HG03469 (cell line): Measurements from ENCODE around the gene THOP1.
"Not testable (repeated sequence)": the region's sequence is repeated elsewhere in the genome, so short reads cannot be mapped to it uniquely, and the experiment has no call there.

Experiments
- ATAC-seq: cut with Tn5 transposase; IDR thresholded peaks from one replicate; pipeline ENCODE4 v1.9.1; 2021; ENCODE audit warnings: mild to moderate bottlenecking, moderate library complexity, moderate number of reproducible peaks; ENCODE audit not compliant: unreplicated experiment

The THOP1 gene

GRCh38 chr19:2815191-2815614 lies 29.9 kb downstream of the THOP1 start:
- ATAC-seq = no peak

GRCh38 chr19:2815923-2816322 lies 30.6 kb downstream of the THOP1 start:
- no peak for ATAC-seq

GRCh38 chr19:2816641-2817040 lies 31.3 kb downstream of the THOP1 start:
- no peak for ATAC-seq

- not testable (repeated sequence) for ATAC-seq
Observed at GRCh38 chr19:2817237-2817829, 32.0 kb downstream of the THOP1 start.

GRCh38 chr19:2819540-2820111 lies 34.3 kb downstream of the THOP1 start, which contains the start of gene ZNF554:
TSS of gene ZNF554 (plus strand) at chr19:2819868. CDS start at chr19:2820072, 204 bp downstream.
- peak; percentile 53 for ATAC-seq

- ATAC-seq = no peak
Observed at GRCh38 chr19:2820112-2820702, 34.9 kb downstream of the THOP1 start.

GRCh38 chr19:2822846-2823245 lies 37.5 kb downstream of the THOP1 start:
- ATAC-seq = no peak

GRCh38 chr19:2823646-2824045 lies 38.3 kb downstream of the THOP1 start:
- no peak for ATAC-seq

GRCh38 chr19:2824129-2824528 lies 38.8 kb downstream of the THOP1 start:
- no peak for ATAC-seq

GRCh38 chr19:2827022-2827421 lies 41.7 kb downstream of the THOP1 start:
- no peak for ATAC-seq

GRCh38 chr19:2827840-2828489 lies 42.7 kb downstream of the THOP1 start:
- no peak for ATAC-seq

GRCh38 chr19:2834294-2834871 lies 49.1 kb downstream of the THOP1 start:
- ATAC-seq = no peak

- no peak for ATAC-seq
Observed at GRCh38 chr19:2837430-2837829, 52.1 kb downstream of the THOP1 start.

GRCh38 chr19:2840794-2841791 lies 55.8 kb downstream of the THOP1 start, which contains the start of gene ZNF555:
TSS of gene ZNF555 (plus strand) at chr19:2841475. CDS start at chr19:2841573, 98 bp downstream.
- peak; percentile 68 for ATAC-seq

GRCh38 chr19:2841855-2842574 lies 56.7 kb downstream of the THOP1 start:
- peak; percentile 7 for ATAC-seq

GRCh38 chr19:2845107-2845506 lies 59.8 kb downstream of the THOP1 start:
- ATAC-seq = no peak

GRCh38 chr19:2846180-2846894 lies 61.0 kb downstream of the THOP1 start:
- ATAC-seq = no peak

GRCh38 chr19:2847507-2847906 lies 62.2 kb downstream of the THOP1 start:
- ATAC-seq = no peak

- ATAC-seq = no peak
Observed at GRCh38 chr19:2848616-2849015, 63.3 kb downstream of the THOP1 start.
